Esophagus squamous epithelium (tissue), 4 donors: Measurements from ENCODE around the gene FERMT1.

ENCODE experiments used
- POLR2A ChIP-seq, 4 donors: fragments of 450-650 bp; IDR thresholded peaks; one replicate each; pipeline ENCODE4 v1.6.1; 2017; ENCODE audit warnings: antibody characterized with exemption in 4 of 4, mild to moderate bottlenecking in 4 of 4, moderate library complexity in 3 of 4
- TF ChIP-seq, protein P1 (sequence below), 6 experiments: fragments of 450-650 bp in 4 of 6; fragments of 200-600 bp in 2 of 6; sonication (generic) in 2 of 6; IDR thresholded peaks; one replicate each; pipeline ENCODE4 v1.5.1; 2016 to 2019; ENCODE audit warnings: antibody characterized with exemption in 6 of 6, mild to moderate bottlenecking in 4 of 6, moderate library complexity in 4 of 6

DNA sequence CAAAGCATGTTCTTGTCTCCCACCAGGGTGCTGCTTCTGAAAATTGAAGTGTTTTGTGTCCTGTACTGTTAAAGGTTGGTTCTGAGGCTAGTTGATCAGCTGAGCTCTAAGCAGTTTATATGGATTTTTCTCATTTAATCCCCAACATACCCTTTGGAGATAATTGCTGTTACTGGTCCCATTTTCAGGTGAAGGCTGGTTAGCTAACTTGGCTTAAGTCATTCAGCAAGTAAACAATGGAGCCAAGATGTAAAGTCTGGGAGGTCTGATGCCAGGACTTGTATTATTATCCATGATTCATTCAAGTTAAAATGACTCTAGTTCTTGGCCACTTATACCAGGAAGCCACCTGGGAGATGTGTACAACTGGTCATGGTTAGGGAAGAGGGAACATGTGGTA, 42.5 kb upstream of the FERMT1 start:
- TF ChIP-seq, protein P1, sequence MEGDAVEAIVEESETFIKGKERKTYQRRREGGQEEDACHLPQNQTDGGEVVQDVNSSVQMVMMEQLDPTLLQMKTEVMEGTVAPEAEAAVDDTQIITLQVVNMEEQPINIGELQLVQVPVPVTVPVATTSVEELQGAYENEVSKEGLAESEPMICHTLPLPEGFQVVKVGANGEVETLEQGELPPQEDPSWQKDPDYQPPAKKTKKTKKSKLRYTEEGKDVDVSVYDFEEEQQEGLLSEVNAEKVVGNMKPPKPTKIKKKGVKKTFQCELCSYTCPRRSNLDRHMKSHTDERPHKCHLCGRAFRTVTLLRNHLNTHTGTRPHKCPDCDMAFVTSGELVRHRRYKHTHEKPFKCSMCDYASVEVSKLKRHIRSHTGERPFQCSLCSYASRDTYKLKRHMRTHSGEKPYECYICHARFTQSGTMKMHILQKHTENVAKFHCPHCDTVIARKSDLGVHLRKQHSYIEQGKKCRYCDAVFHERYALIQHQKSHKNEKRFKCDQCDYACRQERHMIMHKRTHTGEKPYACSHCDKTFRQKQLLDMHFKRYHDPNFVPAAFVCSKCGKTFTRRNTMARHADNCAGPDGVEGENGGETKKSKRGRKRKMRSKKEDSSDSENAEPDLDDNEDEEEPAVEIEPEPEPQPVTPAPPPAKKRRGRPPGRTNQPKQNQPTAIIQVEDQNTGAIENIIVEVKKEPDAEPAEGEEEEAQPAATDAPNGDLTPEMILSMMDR (IDR thresholded peaks at IDR 0.05): no peak
- TF ChIP-seq POLR2A (IDR thresholded peaks at IDR 0.05): no peak
